PFSK-1 (cell line): Measurements from ENCODE around the gene LRPAP1. TPM values are rescaled to one million over a fixed set of nuclear protein-coding genes. Genes with fewer than 3 reads are reported as not detected.

Experiments
- FOXP2 ChIP-seq: optimal IDR thresholded peaks from 2 replicates; pipeline ENCODE3; 2011; ENCODE audit warnings: borderline replicate concordance, control low read depth, inconsistent platforms; ENCODE audit not compliant: insufficient read depth; ENCODE audit errors: extremely low read length, extremely low read depth
- POLR2AphosphoS5 ChIP-seq: IDR thresholded peaks from 2 replicates; pipeline ENCODE4 v1.6.1; 2012; ENCODE audit warnings: low read depth, mild to moderate bottlenecking, control low read depth, low read length, moderate library complexity
- SIN3A ChIP-seq: IDR thresholded peaks from 2 replicates; pipeline ENCODE4 v1.6.1; 2012; ENCODE audit warnings: mild to moderate bottlenecking, low read length, moderate library complexity, borderline replicate concordance; ENCODE audit not compliant: insufficient read depth
- TAF1 ChIP-seq: IDR thresholded peaks from 2 replicates; pipeline ENCODE4 v1.6.1; 2012; ENCODE audit warnings: low read length, control low read depth, borderline replicate concordance; ENCODE audit not compliant: insufficient read depth
- polyA plus RNA-seq: library from polyadenylated mRNA; unstranded; fragments of >200 nt; gene quantifications from one replicate; pipeline ENCODE4 v1.2.1, GENCODE V29; 2012; ENCODE audit warnings: low read depth, missing spikeins; ENCODE audit not compliant: insufficient read length
- TF ChIP-seq, protein P1 (sequence below), 2 experiments: IDR thresholded peaks; 2 replicates each; pipeline versions ENCODE4 v1.6.1 to v1.8.0; 2011 to 2012; ENCODE audit warnings: low read depth in 2 of 2, low read length in 2 of 2, control low read depth in 1 of 2, inconsistent platforms in 1 of 2, mild to moderate bottlenecking in 1 of 2, moderate library complexity in 1 of 2; ENCODE audit not compliant: insufficient read depth in 1 of 2

Gene LRPAP1, protein sequence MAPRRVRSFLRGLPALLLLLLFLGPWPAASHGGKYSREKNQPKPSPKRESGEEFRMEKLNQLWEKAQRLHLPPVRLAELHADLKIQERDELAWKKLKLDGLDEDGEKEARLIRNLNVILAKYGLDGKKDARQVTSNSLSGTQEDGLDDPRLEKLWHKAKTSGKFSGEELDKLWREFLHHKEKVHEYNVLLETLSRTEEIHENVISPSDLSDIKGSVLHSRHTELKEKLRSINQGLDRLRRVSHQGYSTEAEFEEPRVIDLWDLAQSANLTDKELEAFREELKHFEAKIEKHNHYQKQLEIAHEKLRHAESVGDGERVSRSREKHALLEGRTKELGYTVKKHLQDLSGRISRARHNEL
- polyA plus RNA-seq: 108 TPM

DNA sequence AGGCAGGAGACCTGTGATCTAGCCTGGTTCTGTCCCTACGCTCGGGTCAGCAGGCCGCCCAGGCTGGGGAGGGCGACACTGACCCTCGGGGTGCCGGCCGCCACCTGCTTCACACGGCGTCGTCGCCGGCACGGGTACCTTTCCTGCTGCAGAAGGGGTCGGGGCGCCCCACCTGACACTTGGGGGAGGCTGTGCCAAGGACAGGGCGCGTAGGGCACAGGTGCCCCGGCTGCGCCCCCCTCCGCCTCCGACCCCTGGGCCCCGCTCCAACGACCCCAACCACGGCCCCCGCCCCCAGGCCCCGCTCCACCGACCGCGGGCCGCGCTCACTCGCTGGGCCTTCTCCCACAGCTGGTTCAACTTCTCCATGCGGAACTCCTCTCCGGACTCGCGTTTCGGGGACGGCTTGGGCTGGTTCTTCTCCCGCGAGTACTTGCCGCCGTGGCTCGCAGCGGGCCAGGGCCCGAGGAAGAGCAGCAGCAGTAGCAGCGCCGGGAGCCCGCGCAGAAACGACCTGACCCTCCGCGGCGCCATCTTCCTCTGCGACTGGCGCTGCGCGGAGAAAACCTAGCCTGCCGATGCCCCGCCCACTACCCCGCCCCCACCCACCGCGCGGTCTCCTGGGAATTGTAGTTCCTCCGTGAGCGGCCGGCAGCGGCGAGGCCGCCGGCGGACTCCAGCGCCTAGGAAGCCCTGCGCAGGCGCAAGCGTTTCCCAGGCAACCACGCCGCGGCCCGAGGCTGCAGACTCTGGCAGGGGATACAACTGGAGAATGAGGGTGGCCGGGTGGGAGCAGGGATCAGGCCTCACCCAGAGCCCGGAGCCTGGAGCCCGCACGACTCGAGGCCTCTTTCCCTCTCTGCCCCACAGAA, at the start of gene LRPAP1:
LRPAP1 (minus strand) TSS at position 544 of the 872 bp plus-strand sequence; CDS start at position 534, 10 bp downstream.
- TF ChIP-seq POLR2AphosphoS5 (peak; percentile 91; the same call in 1 of the 2 replicates), SIN3A (0 out of 2 replicates have a peak, but pooled peaks have one; percentile 36), FOXP2 (no peak), TAF1 (peak; percentile 89; the same call in 1 of the 2 replicates)
- TF ChIP-seq, protein P1, sequence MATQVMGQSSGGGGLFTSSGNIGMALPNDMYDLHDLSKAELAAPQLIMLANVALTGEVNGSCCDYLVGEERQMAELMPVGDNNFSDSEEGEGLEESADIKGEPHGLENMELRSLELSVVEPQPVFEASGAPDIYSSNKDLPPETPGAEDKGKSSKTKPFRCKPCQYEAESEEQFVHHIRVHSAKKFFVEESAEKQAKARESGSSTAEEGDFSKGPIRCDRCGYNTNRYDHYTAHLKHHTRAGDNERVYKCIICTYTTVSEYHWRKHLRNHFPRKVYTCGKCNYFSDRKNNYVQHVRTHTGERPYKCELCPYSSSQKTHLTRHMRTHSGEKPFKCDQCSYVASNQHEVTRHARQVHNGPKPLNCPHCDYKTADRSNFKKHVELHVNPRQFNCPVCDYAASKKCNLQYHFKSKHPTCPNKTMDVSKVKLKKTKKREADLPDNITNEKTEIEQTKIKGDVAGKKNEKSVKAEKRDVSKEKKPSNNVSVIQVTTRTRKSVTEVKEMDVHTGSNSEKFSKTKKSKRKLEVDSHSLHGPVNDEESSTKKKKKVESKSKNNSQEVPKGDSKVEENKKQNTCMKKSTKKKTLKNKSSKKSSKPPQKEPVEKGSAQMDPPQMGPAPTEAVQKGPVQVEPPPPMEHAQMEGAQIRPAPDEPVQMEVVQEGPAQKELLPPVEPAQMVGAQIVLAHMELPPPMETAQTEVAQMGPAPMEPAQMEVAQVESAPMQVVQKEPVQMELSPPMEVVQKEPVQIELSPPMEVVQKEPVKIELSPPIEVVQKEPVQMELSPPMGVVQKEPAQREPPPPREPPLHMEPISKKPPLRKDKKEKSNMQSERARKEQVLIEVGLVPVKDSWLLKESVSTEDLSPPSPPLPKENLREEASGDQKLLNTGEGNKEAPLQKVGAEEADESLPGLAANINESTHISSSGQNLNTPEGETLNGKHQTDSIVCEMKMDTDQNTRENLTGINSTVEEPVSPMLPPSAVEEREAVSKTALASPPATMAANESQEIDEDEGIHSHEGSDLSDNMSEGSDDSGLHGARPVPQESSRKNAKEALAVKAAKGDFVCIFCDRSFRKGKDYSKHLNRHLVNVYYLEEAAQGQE (IDR thresholded peaks at IDR 0.05; ENCODE audit: insufficient read depth in 1 of 2, low read depth in 2 of 2, low read length in 2 of 2): peak; percentile 10 to 32; a peak in 1 of 4 replicates

DNA sequence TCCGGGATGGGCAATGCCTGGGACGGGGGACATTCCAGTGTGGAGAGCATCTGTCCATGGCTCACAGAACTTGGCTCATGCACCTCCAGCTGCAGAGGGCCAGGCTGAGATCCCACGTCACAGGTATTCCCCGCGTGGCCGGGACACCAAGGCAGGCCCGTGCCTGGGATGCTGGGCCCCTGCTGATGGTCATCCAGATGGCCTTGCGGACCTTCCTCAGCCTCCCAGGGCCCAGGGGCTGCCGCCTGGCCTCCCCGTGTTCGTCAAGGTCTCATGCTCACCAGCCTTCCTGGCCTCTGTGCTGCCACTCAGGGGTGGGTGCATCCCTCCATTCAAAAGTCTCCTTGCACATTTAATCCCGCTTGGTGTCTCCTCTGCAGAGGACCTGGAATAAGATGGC, 40.9 kb upstream of the LRPAP1 start:
- no peak for TF ChIP-seq POLR2AphosphoS5
- no peak for TF ChIP-seq SIN3A
- TF ChIP-seq TAF1: no peak
- TF ChIP-seq, protein P1 (IDR thresholded peaks at IDR 0.05; ENCODE audit: insufficient read depth in 1 of 2, low read depth in 2 of 2, low read length in 2 of 2): no peak
- TF ChIP-seq FOXP2: no peak

DNA sequence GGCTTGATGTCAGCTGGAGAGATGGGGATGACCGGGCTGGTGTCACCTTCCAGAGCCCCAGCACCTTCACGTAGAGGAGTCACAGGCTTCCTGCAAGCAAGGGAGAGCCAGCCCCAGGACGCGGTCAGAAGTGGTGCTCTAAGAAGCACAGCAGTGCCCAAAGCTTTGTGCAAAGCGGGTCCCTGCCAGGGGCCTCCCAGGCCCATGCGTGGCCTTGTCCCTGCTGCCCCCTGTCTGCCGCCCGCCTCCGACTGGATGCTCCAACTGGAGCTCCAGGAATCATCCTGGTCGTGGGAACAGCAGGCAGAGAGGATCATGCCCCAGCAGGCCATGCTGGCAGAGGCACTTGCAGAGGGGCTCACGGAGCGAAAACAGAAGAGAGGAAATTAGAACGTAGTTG, 40.1 kb upstream of the LRPAP1 start:
- TF ChIP-seq TAF1: no peak
- no peak for TF ChIP-seq SIN3A

DNA sequence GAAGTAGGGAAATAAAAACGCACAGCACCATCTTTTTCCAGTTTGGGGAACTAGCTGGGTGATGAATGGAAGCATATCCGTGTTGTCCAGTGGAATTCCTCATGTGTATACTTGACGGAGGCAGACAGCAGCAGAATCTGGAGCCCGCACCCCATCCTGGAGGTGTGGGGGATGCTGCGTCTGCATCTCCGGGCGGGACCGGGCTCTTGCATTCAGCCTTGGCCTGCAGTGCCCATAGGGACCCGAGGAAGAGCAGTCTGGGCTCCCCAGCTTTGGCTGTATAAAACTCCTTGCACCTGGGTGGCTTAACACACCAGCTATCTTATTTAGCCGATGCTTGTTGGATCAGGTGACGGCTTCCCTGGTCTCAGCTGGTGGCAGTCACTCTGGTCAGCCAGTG, 39.7 kb upstream of the LRPAP1 start:
- TF ChIP-seq SIN3A (no peak), POLR2AphosphoS5 (no peak), TAF1 (no peak), FOXP2 (no peak)
- TF ChIP-seq, protein P1 (IDR thresholded peaks at IDR 0.05; ENCODE audit: insufficient read depth in 1 of 2, low read depth in 2 of 2, low read length in 2 of 2): no peak

DNA sequence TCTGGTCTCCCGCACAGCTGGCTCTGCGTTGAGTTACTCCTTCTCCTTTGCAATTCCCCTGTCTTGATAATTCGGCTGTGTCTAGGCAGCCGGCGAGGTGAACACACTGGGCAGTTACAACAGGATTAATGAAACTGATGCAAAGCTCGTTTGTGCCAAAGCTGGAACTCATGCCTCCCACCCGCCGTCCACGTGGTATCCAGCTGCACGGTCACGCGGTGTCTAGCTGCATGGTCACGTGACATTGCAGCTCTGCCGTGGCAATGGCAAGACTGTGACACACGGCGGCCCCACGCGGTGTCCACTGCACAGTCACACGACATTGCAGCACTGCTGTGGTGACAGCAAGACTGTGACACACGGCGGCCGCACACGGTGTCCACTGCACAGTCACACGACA, 31.2 kb upstream of the LRPAP1 start:
- TF ChIP-seq TAF1 (no peak), FOXP2 (no peak), POLR2AphosphoS5 (no peak), SIN3A (no peak)
- TF ChIP-seq, protein P1 (IDR thresholded peaks at IDR 0.05; ENCODE audit: insufficient read depth in 1 of 2, low read depth in 2 of 2, low read length in 2 of 2): no peak
